IMR-90 (cell line): ENCODE results near the gene ATG7. TPM values are rescaled to one million over a fixed set of nuclear protein-coding genes. Genes with fewer than 3 reads are reported as not detected.

ENCODE experiments used
- ATAC-seq: fragments of 200-7000 bp; cut with Tn5 transposase; 2 replicates; pipeline ENCODE4 v1.9.1; 2020; ENCODE audit warnings: low read depth, mild to moderate bottlenecking, moderate library complexity
- BruUV-seq: library from RNA; stranded (reverse); fragments of 400-500 nt; replicated peaks from 2 replicates; lab custom pipeline; 2021; lab: Mats Ljungman, UMichigan
- CTCF ChIA-PET: fragments of 300-600 bp; formaldehyde crosslinking; extraction: SDS; loops from one replicate; lab custom pipeline; 2021; ENCODE audit warnings: antibody characterized with exemption; lab: Yijun Ruan, JAX
- POLR2A ChIA-PET: fragments of 300-600 bp; sonication (Branson Sonifier 250); formaldehyde crosslinking; loops from one replicate; lab custom pipeline; 2022; ENCODE audit warnings: antibody characterized with exemption; ENCODE audit not compliant: unreplicated experiment; lab: Charles Lee
- DNase-seq: peaks from one replicate; pipeline ENCODE4 v3.0.0; 2013
- H2AFZ ChIP-seq: replicated peaks from 2 replicates; pipeline ENCODE3; 2013; ENCODE audit warnings: low read length, mild to moderate bottlenecking; ENCODE audit not compliant: poor library complexity
- H2AK5ac ChIP-seq: 2 replicates; pipeline ENCODE4 v1.6.1; 2013; ENCODE audit warnings: low read depth, low read length, inconsistent platforms
- H2AK9ac ChIP-seq: replicated peaks from 2 replicates; pipeline ENCODE3; 2013; ENCODE audit warnings: mild to moderate bottlenecking, low read depth, low read length, moderate library complexity; ENCODE audit not compliant: poor library complexity
- H2BK120ac ChIP-seq: 2 replicates; pipeline ENCODE4 v1.6.1; 2013; ENCODE audit warnings: low read depth, low read length, inconsistent platforms
- H2BK15ac ChIP-seq: 3 replicates; pipeline ENCODE4 v1.6.1; 2013; ENCODE audit warnings: low read depth, low read length, inconsistent platforms
- H2BK20ac ChIP-seq: 2 replicates; pipeline ENCODE4 v1.6.1; 2013; ENCODE audit warnings: low read depth, mild to moderate bottlenecking, inconsistent platforms, low read length, moderate library complexity
- H2BK5ac ChIP-seq: 2 replicates; pipeline ENCODE4 v1.6.1; 2013; ENCODE audit warnings: mild to moderate bottlenecking, low read depth, low read length, inconsistent platforms; ENCODE audit not compliant: poor library complexity, severe bottlenecking
- H3K14ac ChIP-seq: replicated peaks from 2 replicates; pipeline ENCODE4 v1.6.1; 2013; ENCODE audit warnings: low read depth, low read length, inconsistent platforms
- H3K18ac ChIP-seq: 2 replicates; pipeline ENCODE4 v1.6.1; 2013; ENCODE audit warnings: low read depth, low read length, control low read depth
- H3K23ac ChIP-seq: 2 replicates; pipeline ENCODE4 v1.6.1; 2013; ENCODE audit warnings: low read depth, low read length, inconsistent platforms
- H3K27ac ChIP-seq: 2 replicates; pipeline ENCODE4 v1.5.1; 2013; ENCODE audit warnings: mild to moderate bottlenecking, control low read depth, low read length; ENCODE audit not compliant: insufficient read depth
- H3K27me3 ChIP-seq: 2 replicates; pipeline ENCODE4 v1.6.1; 2013; ENCODE audit warnings: low read length; ENCODE audit not compliant: control insufficient read depth, insufficient read depth
- H3K36me3 ChIP-seq: 2 replicates; pipeline ENCODE4 v1.6.1; 2013; ENCODE audit warnings: low read length, mixed read lengths; ENCODE audit not compliant: control insufficient read depth, insufficient read depth
- H3K4ac ChIP-seq: 2 replicates; pipeline ENCODE4 v1.6.1; 2013; ENCODE audit warnings: low read depth, low read length, inconsistent platforms
- H3K4me1 ChIP-seq: 2 replicates; pipeline ENCODE4 v1.6.1; 2013; ENCODE audit warnings: low read length, mixed read lengths; ENCODE audit not compliant: control insufficient read depth, insufficient read depth
- H3K4me2 ChIP-seq: 2 replicates; pipeline ENCODE4 v1.6.1; 2013; ENCODE audit warnings: low read depth, mild to moderate bottlenecking, control low read depth, low read length, moderate library complexity
- H3K4me3 ChIP-seq: 2 replicates; pipeline ENCODE4 v1.5.1; 2013; ENCODE audit warnings: low read depth, mild to moderate bottlenecking, control low read depth, low read length, moderate library complexity; ENCODE audit not compliant: insufficient read depth
- H3K56ac ChIP-seq: 2 replicates; pipeline ENCODE4 v1.6.1; 2013; ENCODE audit warnings: low read length, inconsistent platforms; ENCODE audit not compliant: insufficient read depth; ENCODE audit errors: extremely low read depth
- H3K79me1 ChIP-seq, 2 experiments: 2 replicates each; pipeline ENCODE4 v1.6.1; 2013; ENCODE audit warnings: low read length in 2 of 2, inconsistent platforms in 1 of 2, low read depth in 1 of 2
- H3K9ac ChIP-seq: 2 replicates; pipeline ENCODE4 v1.6.1; 2013; ENCODE audit warnings: low read depth, low read length, control low read depth
- H3K9me1 ChIP-seq: 2 replicates; pipeline ENCODE4 v1.6.1; 2013; ENCODE audit warnings: low read length, inconsistent platforms; ENCODE audit not compliant: insufficient read depth
- H3K9me3 ChIP-seq: 2 replicates; pipeline ENCODE4 v1.6.1; 2013; ENCODE audit warnings: low read length; ENCODE audit not compliant: control insufficient read depth, insufficient read depth
- H4K20me1 ChIP-seq: 2 replicates; pipeline ENCODE4 v1.6.1; 2013; ENCODE audit warnings: low read length, inconsistent platforms; ENCODE audit not compliant: insufficient read depth
- H4K5ac ChIP-seq: 2 replicates; pipeline ENCODE4 v1.6.1; 2013; ENCODE audit warnings: mild to moderate bottlenecking, low read depth, low read length, control low read depth
- H4K8ac ChIP-seq, 2 experiments: 2 replicates each; pipeline ENCODE4 v1.6.1; 2013; ENCODE audit warnings: low read depth in 2 of 2, low read length in 2 of 2, control low read depth in 1 of 2, inconsistent platforms in 1 of 2
- H4K91ac ChIP-seq: 2 replicates; pipeline ENCODE4 v1.6.1; 2013; ENCODE audit warnings: low read depth, low read length, inconsistent platforms; ENCODE audit not compliant: insufficient read depth
- CHD1 ChIP-seq: IDR thresholded peaks from 2 replicates; pipeline ENCODE4 v1.6.1; 2012; ENCODE audit warnings: low read depth, low read length, improper control_type of control experiment
- FOS ChIP-seq: fragments of 150-350 bp; IDR thresholded peaks from 2 replicates; pipeline ENCODE4 v1.6.1; 2016; ENCODE audit warnings: low read depth, low read length
- MXI1 ChIP-seq: IDR thresholded peaks from 2 replicates; pipeline ENCODE4 v1.6.1; 2012; ENCODE audit warnings: low read depth, mild to moderate bottlenecking, low read length, moderate library complexity, borderline replicate concordance
- RAD21 ChIP-seq: IDR thresholded peaks from 2 replicates; pipeline ENCODE4 v1.6.1; 2012; ENCODE audit warnings: low read length, improper control_type of control experiment
- WGBS, 2 experiments: methylation state at CpG; one replicate each; pipeline versions ENCODE4 v1.1.5 to v1.1.7; 2013; ENCODE audit warnings: missing lambda C conversion rate in 2 of 2; ENCODE audit not compliant: insufficient read length in 1 of 2; ENCODE audit errors: extremely low coverage in 2 of 2; 5-methylcytosine and 5-hydroxymethylcytosine counted together
- dilution Hi-C: fragments of 300-500 bp; cut with HindIII; formaldehyde crosslinking; loops from one replicate; pipeline ENCODE4 v1.14.3; 2018; ENCODE audit warnings: low sequenced_read_pairs; ENCODE audit not compliant: unreplicated experiment
- in situ Hi-C: fragments of 300-500 bp; cut with MboI; formaldehyde crosslinking; loops from 3 replicates; pipeline ENCODE4 v1.14.3; 2019; ENCODE audit warnings: low sequenced_read_pairs, inconsistent platforms, mixed read lengths
- intact Hi-C: fragments of 100-400 bp; cut with micrococcal nuclease; formaldehyde crosslinking; loops from 2 replicates; pipeline ENCODE4 v1.10.0; 2022
- polyA plus RNA-seq, 3 experiments: library from polyadenylated mRNA; depleted of rRNA; stranded (reverse); fragments of >200 nt; gene quantifications; 2 replicates each; pipeline ENCODE4 v1.2.3, GENCODE V29; 2012; ENCODE audit warnings: low replicate concordance in 1 of 3
- total RNA-seq: library from RNA; depleted of rRNA; stranded (reverse); fragments of >200 nt; gene quantifications from 2 replicates; pipeline ENCODE4 v1.2.3, GENCODE V29; 2012

ATG7 gene
- total and polyA plus RNA-seq, 2 of the 4 experiments (the other 2 are of a cell fraction) = 15.6 to 51.4 TPM

GRCh38 chr3:11592445-11593298 lies 320.5 kb downstream of the ATG7 start:
- ATAC-seq = peak; percentile 43
- Histone ChIP-seq H3K4me3 (no peak overlapping the region), H2AK9ac (peak overlapping the region; percentile 31), H2BK120ac (peak overlapping the region; percentile 89), H3K27ac (peak overlapping the region; percentile 80), H2BK15ac (peak overlapping the region; percentile 81; the same call in 2 of the 3 replicates), H2BK5ac (peak overlapping the region; percentile 94), H3K18ac (peak overlapping the region; percentile 35), H3K79me1 (peaks cover 22 to 87% of the 10 kb centered on the region in 2 experiments), H3K9ac (peak overlapping the region; percentile 8), H2AFZ (peak overlapping the region; percentile 15), H3K14ac (peak overlapping the region; percentile 93), H3K9me1 (peaks cover 52% of the 10 kb centered on the region), H3K4me1 (peaks cover 41% of the 10 kb centered on the region), H3K9me3 (no peaks in the 10 kb centered on the region), H3K36me3 (peaks cover 20% of the 10 kb centered on the region), H3K27me3 (no peaks in the 10 kb centered on the region), H4K91ac (peak overlapping the region; percentile 50), H4K8ac (peak overlapping the region in 1 of 2 experiments; percentile 71; a peak in 3 of 4 replicates), H2AK5ac (peak overlapping the region; percentile 77), H2BK20ac (peak overlapping the region; percentile 86), H3K4ac (peak overlapping the region; percentile 96), H3K4me2 (peak overlapping the region; percentile 51), H4K20me1 (peaks cover 48% of the 10 kb centered on the region), H3K23ac (peak overlapping the region; percentile 96), H3K56ac (peak overlapping the region; percentile 48; the same call in 1 of the 2 replicates), H4K5ac (peak overlapping the region; percentile 36)
- ChIA-PET POLR2A (no interaction called here), CTCF (no interaction called here)
- DNase-seq = peak; percentile 68
- intact Hi-C loops = no loop called here
- WGBS, 2 experiments = no CpG with 5 or more reads among the region's 14 CpGs
- BruUV-seq = no TSS peak
- TF ChIP-seq CHD1 (no peak), RAD21 (no peak), MXI1 (no peak), FOS (0 out of 2 replicates have a peak, but pooled peaks have one; percentile 16)
- dilution Hi-C loops = no loop called here
- in situ Hi-C loops = no loop called here
